Testis (tissue), 2 donors: ENCODE measurements around the gene ATG5.

Experiments
- POLR2A ChIP-seq: fragments of 450-650 bp; IDR thresholded peaks from one replicate; pipeline ENCODE4 v1.6.1; 2017; ENCODE audit warnings: antibody characterized with exemption, mild to moderate bottlenecking, moderate library complexity
- TF ChIP-seq, protein P1 (sequence below), 3 experiments: fragments of 450-650 bp in 2 of 3; fragments of 200-600 bp in 1 of 3; sonication (generic) in 1 of 3; IDR thresholded peaks; one replicate each; pipeline ENCODE4 v1.5.1; 2016 to 2019; ENCODE audit warnings: antibody characterized with exemption in 3 of 3, mild to moderate bottlenecking in 2 of 3, moderate library complexity in 1 of 3

DNA sequence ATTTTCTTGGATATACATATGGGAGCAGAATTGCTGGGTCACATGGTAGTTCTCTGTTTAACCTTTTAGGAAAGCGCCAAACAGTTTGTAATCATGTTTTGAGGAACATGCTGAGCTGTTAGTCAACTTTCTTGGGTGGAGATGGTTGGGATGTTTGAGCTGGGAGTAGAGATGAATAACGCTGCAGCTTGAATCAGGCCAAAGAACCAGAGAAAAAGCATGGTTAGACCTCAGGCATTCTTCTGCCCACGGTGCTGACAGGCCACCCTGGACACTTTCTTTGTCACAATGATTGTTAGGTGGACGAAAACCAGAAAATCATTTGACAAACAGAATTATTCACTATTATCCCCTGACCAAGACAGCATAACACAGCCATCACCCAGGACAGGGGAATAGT, 172.6 kb downstream of the ATG5 start:
- TF ChIP-seq, protein P1, sequence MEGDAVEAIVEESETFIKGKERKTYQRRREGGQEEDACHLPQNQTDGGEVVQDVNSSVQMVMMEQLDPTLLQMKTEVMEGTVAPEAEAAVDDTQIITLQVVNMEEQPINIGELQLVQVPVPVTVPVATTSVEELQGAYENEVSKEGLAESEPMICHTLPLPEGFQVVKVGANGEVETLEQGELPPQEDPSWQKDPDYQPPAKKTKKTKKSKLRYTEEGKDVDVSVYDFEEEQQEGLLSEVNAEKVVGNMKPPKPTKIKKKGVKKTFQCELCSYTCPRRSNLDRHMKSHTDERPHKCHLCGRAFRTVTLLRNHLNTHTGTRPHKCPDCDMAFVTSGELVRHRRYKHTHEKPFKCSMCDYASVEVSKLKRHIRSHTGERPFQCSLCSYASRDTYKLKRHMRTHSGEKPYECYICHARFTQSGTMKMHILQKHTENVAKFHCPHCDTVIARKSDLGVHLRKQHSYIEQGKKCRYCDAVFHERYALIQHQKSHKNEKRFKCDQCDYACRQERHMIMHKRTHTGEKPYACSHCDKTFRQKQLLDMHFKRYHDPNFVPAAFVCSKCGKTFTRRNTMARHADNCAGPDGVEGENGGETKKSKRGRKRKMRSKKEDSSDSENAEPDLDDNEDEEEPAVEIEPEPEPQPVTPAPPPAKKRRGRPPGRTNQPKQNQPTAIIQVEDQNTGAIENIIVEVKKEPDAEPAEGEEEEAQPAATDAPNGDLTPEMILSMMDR (IDR thresholded peaks at IDR 0.05): no peak
- no peak for TF ChIP-seq POLR2A
